SIG-M5 treated with dmso at 0.1 percent for 504 hours (cell line): ENCODE results near the gene PUM1.
"Not testable (repeated sequence)": the region's sequence is repeated elsewhere in the genome, so short reads cannot be mapped to it uniquely, and the experiment has no call there.

ENCODE experiments used
- DNase-seq: peaks from one replicate; lab custom pipeline; 2025; ENCODE audit not compliant: unreplicated experiment; lab: John Stamatoyannopoulos, UW

Gene PUM1

DNA sequence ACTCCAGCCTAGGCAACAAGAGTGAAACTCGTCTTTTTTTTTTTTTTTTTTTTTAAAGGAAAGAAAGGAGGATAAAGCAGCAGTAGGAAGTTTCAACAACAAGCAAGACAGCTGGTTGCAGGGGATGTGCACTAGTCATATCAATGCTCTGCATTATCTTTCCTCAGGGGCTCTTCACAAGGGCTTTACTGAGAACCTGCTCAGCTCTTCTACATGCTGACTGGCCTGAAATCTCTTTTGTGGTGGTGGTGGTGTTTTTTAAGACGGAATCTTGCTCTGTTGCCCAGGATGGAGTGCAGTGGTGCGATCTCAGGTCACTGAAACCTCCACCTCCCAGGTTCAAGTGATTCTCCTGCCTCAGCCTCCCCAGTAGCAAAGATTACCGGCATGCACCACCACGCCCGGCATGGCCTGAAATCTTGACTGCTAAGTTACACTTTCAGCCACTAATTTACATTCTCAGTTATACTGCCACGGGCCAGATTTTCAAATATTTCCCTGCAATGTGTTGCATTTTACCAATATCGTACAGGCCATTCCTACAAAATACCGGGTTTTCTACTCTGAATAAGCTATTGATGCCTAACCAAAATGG lies 68.0 kb downstream of the PUM1 start:
- DNase-seq: no peak

DNA sequence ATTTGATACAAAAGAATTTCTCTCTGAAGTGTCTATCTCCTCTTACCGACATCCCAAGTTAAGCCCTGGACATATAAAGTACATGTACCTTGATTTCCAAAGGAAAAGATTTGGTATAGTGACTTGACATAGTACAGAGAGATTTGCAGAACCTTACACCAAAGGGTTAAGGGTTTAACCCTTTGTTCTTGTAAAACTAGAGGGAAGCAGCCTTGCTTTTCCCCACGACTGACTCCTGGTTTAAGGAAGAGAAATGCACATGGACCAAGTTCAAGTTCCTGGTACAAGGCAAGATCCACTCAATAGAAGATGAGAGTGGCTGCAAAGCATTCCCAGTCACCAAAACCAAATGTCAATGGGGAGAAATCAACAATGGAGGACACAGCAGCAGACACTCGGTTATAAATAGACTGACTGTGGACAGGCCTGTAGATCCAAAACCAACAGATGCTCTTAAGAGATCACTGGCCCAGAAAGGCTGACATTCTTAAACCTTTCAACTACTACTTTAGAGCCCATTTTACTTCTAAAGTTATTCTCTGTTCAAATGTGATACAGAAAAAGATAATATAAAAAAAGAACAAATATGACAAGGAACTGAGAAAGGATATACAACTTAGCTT lies 69.4 kb downstream of the PUM1 start:
- DNase-seq: no peak

- DNase-seq: no peak
Observed at GRCh38 chr1:30991862-30992606, 73.5 kb downstream of the PUM1 start.

- no peak for DNase-seq
Observed at GRCh38 chr1:30990591-30990990, 74.9 kb downstream of the PUM1 start.

GRCh38 chr1:30988045-30988444 lies 77.5 kb downstream of the PUM1 start:
- no peak for DNase-seq

DNA sequence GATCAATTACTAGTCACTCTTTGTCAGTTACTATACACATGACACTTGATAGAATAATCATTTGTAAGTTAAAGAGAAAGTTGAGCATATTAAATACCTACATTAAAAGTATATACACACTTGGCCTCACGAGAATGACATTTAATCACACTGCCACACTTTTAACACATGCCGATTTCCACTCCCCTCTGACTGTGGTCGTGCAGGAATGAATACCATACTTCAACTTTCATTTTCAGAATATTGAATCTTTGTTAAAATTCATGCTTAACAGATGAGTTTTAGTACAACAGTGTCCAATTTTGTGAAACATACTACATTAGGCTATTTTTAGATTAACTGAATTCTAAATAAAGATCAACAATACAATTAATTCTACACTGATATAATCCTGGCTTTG lies 78.8 kb downstream of the PUM1 start:
- DNase-seq: no peak

- no peak for DNase-seq
Observed at GRCh38 chr1:30984991-30985503, 80.5 kb downstream of the PUM1 start.

DNA sequence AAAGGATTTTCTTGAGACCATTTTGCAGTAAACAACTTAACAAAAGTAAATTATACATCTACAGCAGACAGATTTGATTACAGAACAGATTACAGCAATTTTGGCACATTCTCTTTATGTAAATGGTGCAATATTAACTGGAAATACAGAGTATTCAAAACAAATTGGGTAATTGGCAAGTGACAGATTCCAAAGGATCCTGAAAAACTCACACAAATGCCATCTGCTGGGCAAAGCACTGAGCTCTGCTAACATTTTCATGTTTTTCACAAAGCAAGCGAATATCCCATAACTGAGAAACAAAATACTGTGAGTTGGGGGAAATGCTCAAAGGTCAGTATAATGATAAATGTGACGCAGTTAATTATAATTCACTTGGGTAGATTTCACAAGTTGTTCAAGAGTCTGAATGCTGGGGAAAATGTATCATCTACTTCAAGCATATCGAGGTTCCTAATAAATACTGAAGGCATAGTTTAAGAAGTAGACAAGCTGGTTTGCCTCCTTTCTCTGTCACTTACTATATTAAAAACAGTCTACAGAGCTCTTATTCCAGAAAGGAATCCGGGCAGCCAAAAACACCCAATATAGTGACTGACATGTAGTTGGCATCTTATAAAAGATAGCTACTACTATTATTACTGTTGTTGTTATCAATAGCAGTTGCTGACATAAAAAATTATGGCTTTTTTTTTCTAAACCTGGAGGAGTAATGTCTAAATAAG lies 81.2 kb downstream of the PUM1 start:
- no peak for DNase-seq

DNA sequence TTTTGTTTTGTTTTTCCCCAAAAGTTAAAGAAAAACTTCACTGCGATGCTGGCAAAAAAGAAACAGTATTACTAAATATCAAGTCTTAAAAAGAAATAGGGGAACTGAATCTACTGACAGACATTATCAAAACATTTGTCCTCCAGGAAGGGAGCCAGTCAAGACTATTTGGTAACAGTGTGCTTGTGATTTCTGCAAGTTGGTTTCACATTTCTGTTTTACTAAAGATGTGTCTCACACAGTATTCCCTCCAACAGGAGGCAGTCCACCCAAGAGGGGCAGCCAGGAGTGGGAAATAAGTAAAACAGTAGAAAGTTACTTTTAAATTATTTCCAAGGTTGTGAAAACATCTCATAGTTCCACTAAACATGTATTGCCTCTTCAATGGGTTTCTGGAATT lies 82.6 kb downstream of the PUM1 start:
- peak; percentile 81 for DNase-seq

DNA sequence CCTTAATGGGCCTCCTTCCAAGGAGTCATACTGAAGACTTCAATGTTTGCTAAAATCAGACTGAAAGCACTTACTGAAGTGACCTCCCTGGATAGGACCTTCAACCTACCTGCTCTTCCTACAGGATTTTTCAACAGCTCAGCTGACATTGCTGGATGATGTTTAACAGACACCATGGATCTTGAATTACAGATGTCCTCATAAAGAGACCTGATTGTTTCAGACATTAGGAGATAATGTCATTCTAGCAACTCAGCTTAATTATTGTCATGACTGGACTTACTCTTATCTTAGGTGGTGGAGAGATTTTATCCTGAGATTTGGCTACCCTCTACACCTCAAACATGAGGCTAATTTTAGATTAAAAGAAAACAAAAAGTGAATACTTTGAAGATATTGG lies 83.1 kb downstream of the PUM1 start:
- no peak for DNase-seq

DNA sequence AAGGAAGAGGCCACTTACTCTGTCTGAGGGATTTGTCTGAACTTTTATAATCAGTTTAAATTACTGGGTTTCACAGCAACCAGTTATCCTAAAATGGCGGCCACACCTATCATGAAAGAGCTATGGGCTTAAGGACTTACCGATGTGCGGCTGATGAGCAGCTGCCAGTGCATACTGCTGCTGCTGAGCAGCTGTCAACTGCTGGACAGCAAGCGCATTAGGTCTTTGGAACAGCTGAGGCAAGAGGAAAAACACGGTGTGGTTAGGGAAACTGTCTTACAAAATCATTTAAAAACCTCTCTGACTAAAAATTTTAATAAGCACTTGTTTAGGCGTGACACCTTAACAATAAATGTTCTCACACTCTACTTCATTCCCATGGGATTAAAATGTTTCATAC lies 84.3 kb downstream of the PUM1 start:
- DNase-seq: no peak

DNA sequence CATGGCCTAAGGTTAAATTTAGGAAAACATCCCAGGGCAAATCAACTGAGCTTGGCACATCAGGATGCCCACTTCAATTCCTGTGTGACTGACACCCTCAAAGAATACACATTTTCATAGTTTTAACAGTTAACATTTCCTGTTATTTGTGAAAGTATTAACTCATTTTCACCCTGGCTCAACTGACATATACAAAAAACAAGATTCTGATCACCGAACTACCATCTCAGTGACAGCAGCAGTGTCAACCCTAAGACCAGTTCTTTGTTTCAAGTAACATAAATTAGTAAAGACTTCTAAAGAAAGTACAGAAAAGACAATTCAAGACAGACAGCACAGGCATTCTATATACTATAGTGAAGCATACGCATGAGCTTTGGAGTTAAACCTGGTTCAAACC lies 88.0 kb downstream of the PUM1 start:
- DNase-seq: no peak

DNA sequence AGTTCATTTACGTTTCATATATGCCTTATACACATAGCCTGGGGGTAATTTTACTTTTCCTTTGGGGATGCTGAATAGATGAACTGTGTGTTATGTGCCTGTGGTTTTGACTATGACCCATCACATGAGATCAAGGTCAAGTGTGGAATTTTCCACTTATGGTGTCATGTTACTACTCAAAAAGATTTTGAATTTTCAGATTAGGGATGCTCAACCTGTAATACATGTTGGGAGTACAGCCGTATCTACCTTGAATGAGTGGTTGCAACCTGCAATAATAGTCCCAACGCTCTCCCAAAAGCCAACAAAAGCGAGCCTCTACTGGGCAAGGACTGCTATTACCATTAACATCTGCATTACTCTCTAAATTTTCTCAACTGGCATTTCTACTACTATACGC lies 88.4 kb downstream of the PUM1 start:
- DNase-seq: no peak

GRCh38 chr1:30976143-30976542 lies 89.4 kb downstream of the PUM1 start:
- no peak for DNase-seq

- DNase-seq: no peak
Observed at GRCh38 chr1:30975217-30975616, 90.3 kb downstream of the PUM1 start.

DNA sequence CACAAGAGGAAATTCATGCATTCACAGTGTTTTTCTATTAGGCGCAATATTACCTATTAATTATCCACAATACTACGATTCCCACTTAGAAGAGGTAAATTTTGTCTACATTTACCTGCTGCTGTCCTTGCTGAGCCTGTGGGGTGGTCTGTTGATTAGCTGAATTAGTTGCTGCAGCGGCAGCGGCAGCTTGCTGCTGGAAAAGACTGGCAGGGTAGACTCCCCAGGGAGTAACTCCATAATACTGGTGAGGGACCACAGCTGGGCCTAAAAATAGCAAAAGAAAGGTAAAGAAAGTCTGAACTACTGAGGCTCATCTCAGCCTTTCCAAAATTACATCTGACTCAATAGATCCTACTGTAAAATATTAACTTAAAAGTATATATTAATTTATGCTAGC lies 91.0 kb downstream of the PUM1 start:
- DNase-seq: no peak

GRCh38 chr1:30972349-30972748 lies 93.2 kb downstream of the PUM1 start:
- not testable (repeated sequence) for DNase-seq

DNA sequence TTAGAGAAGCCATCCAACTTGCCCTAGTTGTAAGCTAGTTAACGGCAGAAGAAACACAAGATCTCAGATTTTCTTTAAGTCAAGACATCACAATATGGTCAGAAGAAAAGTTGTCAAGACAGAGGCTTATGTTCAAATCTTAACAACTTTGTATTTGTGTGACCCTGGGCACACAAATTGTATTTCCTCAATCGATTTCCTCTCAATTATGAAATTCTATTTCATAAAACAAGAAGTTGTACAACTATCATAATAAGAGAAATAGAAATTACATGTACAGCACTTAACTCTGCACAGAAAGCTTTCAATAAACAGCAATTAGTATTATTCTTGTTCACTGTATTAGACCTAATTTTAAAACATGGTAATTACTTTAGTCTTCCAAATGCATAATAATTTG lies 94.0 kb downstream of the PUM1 start:
- no peak for DNase-seq

DNA sequence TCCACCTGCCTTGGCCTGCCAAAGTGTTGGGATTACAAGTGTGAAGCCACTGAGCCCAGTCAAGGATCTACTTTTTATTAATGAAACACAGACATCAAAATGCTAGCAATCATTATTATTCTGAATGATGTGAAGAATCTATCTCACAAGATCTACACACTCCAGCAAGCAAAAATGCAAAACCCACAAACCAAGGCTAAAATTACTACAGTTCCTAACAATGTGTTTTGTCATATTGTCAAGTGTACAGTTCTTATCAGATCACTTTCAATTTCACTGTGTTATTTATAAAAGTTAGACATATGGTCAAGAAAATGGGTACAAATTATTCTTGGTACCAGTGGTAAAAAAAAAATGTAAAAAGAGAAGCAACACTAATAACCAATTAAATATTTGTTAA lies 95.6 kb downstream of the PUM1 start:
- no peak for DNase-seq

DNA sequence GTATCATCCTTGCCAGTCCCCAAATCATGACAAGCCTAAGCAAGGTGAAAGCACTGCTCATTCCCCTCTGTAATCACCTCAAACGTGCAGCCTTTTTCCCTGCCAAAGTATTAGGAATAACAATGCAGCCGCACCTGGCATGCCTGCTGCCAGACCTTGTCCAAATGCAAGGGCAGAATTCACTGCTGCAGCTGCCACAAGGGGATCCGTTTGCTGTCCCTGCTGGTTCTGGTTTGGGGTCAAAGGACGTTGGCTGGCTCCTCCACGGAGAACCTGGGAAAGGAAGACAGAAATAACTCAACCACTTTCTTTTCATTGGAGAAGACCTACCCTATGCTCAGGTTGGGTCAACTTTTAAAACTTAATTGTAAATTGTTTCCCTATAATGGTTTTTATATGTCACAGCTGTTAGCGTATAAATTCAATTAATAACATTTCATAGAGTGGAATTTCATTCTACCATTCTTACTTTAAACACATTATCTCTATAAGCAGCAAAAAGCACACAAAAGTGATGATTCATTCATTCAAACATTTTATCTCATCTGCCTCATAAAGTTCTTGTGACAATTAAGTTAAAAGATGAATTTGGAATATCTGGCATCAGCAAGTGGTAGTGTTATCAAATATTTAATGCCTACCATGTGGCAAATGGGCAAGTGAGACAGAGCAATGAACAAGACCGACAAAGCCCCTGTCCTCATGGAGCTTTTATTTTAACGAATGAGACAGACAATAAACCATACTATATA lies 97.1 kb downstream of the PUM1 start:
- no peak for DNase-seq
